Activated CD4-positive, alpha-beta T cell treated with anti-CD3 and anti-CD28 coated beads, Interleukin-2, amount 10 ng/mL, durations not matched to agents 7 days and 5 days (primary cell): ENCODE data around the gene FSIP1. TPM values are rescaled to one million over a fixed set of nuclear protein-coding genes. Genes with fewer than 3 reads are reported as not detected.

Experiments
- CTCF ChIA-PET: fragments of 350-600 bp; sonication (Branson Sonifier 250); formaldehyde crosslinking; loops from one replicate; lab custom pipeline; 2021; ENCODE audit warnings: antibody characterized with exemption; lab: Charles Lee
- POLR2A ChIA-PET: fragments of 350-600 bp; sonication (Branson Sonifier 250); formaldehyde crosslinking; loops from one replicate; lab custom pipeline; 2021; ENCODE audit warnings: antibody characterized with exemption; lab: Charles Lee
- DNase-seq: peaks from one replicate; pipeline ENCODE4 v3.0.0-alpha.2; 2020
- H3K27ac Mint-ChIP-seq: one replicate; pipeline ENCODE4 v1.8.0; 2021; ENCODE audit warnings: mild to moderate bottlenecking, moderate library complexity, mixed read lengths
- H3K27me3 Mint-ChIP-seq: one replicate; pipeline ENCODE4 v1.8.0; 2021; ENCODE audit warnings: mixed read lengths
- H3K36me3 Mint-ChIP-seq: one replicate; pipeline ENCODE4 v1.8.0; 2021; ENCODE audit warnings: low read depth, mixed read lengths
- H3K4me1 Mint-ChIP-seq: one replicate; pipeline ENCODE4 v1.8.0; 2021; ENCODE audit warnings: mixed read lengths
- H3K4me3 Mint-ChIP-seq: one replicate; pipeline ENCODE4 v1.8.0; 2021; ENCODE audit warnings: mild to moderate bottlenecking, moderate library complexity, mixed read lengths
- H3K9me3 Mint-ChIP-seq: one replicate; pipeline ENCODE4 v1.8.0; 2021; ENCODE audit warnings: mixed read lengths
- total RNA-seq, 2 experiments: library from RNA; stranded (reverse); gene quantifications; one replicate each; pipeline ENCODE4 v1.2.3, GENCODE V29; 2021

The FSIP1 gene
- total RNA-seq, 2 experiments from 2014 or later = 0.30 to 0.48 TPM

GRCh38 chr15:39595338-39596221 is 187.1 kb downstream of the FSIP1 start:
- DNase-seq = no peak
- no peaks in the 10 kb centered on the region for H3K36me3 Mint-ChIP-seq
- ChIA-PET POLR2A (no interaction called here), CTCF (interaction anchor here (1.2 kb wide), 1 partner anchor 162 kb away, joined by 3 read pairs; no protein-coding TSS in a partner anchor)
- H3K4me1 Mint-ChIP-seq = no peaks in the 10 kb centered on the region
- no peaks in the 10 kb centered on the region for H3K9me3 Mint-ChIP-seq
- H3K27me3 Mint-ChIP-seq = peaks cover 30% of the 10 kb centered on the region
- no peak overlapping the region for H3K27ac Mint-ChIP-seq
- no peak overlapping the region for H3K4me3 Mint-ChIP-seq

GRCh38 chr15:39594446-39595337 is 187.9 kb downstream of the FSIP1 start:
- Mint-ChIP-seq H3K9me3 (no peaks in the 10 kb centered on the region), H3K4me3 (no peak overlapping the region), H3K27me3 (peaks cover 29% of the 10 kb centered on the region), H3K36me3 (no peaks in the 10 kb centered on the region), H3K4me1 (no peaks in the 10 kb centered on the region), H3K27ac (no peak overlapping the region)
- DNase-seq = no peak
- ChIA-PET POLR2A (no interaction called here), CTCF (interaction anchor here (1.0 to 1.3 kb wide), 3 partner anchors 162 to 188 kb away, joined by 3 read pairs; partner anchors contain the start of gene FSIP1)

- no peak overlapping the region for H3K27ac Mint-ChIP-seq
- no peak for DNase-seq
- H3K9me3 Mint-ChIP-seq = no peaks in the 10 kb centered on the region
- peaks cover 25% of the 10 kb centered on the region for H3K27me3 Mint-ChIP-seq
- no peak overlapping the region for H3K4me3 Mint-ChIP-seq
- H3K4me1 Mint-ChIP-seq = no peaks in the 10 kb centered on the region
- CTCF ChIA-PET = interaction anchor here (1.0 to 1.3 kb wide), 2 partner anchors 163 to 189 kb away, joined by 3 read pairs; partner anchors contain the start of gene FSIP1
- POLR2A ChIA-PET = no interaction called here
- no peaks in the 10 kb centered on the region for H3K36me3 Mint-ChIP-seq
Observed at GRCh38 chr15:39593656-39594445, 188.8 kb downstream of the FSIP1 start.

GRCh38 chr15:39593071-39593655 is 189.5 kb downstream of the FSIP1 start:
- Mint-ChIP-seq H3K4me3 (no peak overlapping the region), H3K27ac (no peak overlapping the region), H3K9me3 (no peaks in the 10 kb centered on the region), H3K4me1 (no peaks in the 10 kb centered on the region), H3K27me3 (peaks cover 20% of the 10 kb centered on the region), H3K36me3 (no peaks in the 10 kb centered on the region)
- CTCF ChIA-PET = interaction anchor here (1.0 to 1.3 kb wide), 2 partner anchors 164 to 190 kb away, joined by 3 read pairs; partner anchors contain the start of gene FSIP1
- no peak for DNase-seq
- POLR2A ChIA-PET = no interaction called here

GRCh38 chr15:39592500-39592899 is 190.1 kb downstream of the FSIP1 start:
- Mint-ChIP-seq H3K27ac (no peak overlapping the region), H3K9me3 (no peaks in the 10 kb centered on the region)

GRCh38 chr15:39591896-39592315 is 190.7 kb downstream of the FSIP1 start:
- ChIA-PET CTCF (interaction anchor here (0.6 to 1.2 kb wide), 5 partner anchors 9 to 671 kb away, joined by 3 to 5 read pairs (median 4); partner anchors contain the start of gene THBS1), POLR2A (no interaction called here)
- Mint-ChIP-seq H3K4me1 (no peaks in the 10 kb centered on the region), H3K27ac (no peak overlapping the region), H3K36me3 (no peaks in the 10 kb centered on the region), H3K27me3 (peaks cover 17% of the 10 kb centered on the region), H3K4me3 (no peak overlapping the region), H3K9me3 (no peaks in the 10 kb centered on the region)
- DNase-seq = no peak

More at GRCh38 chr15:39592500-39592899, 190.1 kb downstream of the FSIP1 start:
- Mint-ChIP-seq H3K27me3 (peaks cover 17% of the 10 kb centered on the region), H3K4me3 (no peak overlapping the region), H3K4me1 (no peaks in the 10 kb centered on the region), H3K36me3 (no peaks in the 10 kb centered on the region)
- no peak for DNase-seq
- POLR2A ChIA-PET = no interaction called here
- CTCF ChIA-PET = interaction anchor here (1.1 kb wide), 1 partner anchor 9 kb away, joined by 5 read pairs; no protein-coding TSS in a partner anchor

GRCh38 chr15:39591141-39591895 is 191.3 kb downstream of the FSIP1 start:
- Mint-ChIP-seq H3K4me1 (no peaks in the 10 kb centered on the region), H3K27me3 (peaks cover 17% of the 10 kb centered on the region), H3K36me3 (no peaks in the 10 kb centered on the region), H3K4me3 (no peak overlapping the region), H3K27ac (no peak overlapping the region), H3K9me3 (no peaks in the 10 kb centered on the region)
- POLR2A ChIA-PET = no interaction called here
- CTCF ChIA-PET = interaction anchor here (0.6 to 1.2 kb wide), 5 partner anchors 8 to 672 kb away, joined by 3 to 5 read pairs (median 4); partner anchors contain the start of gene THBS1
- DNase-seq = no peak

GRCh38 chr15:39589815-39590644 is 192.6 kb downstream of the FSIP1 start:
- CTCF ChIA-PET = no interaction called here
- H3K4me3 Mint-ChIP-seq = no peak overlapping the region
- H3K36me3 Mint-ChIP-seq = no peaks in the 10 kb centered on the region
- no peak overlapping the region for H3K27ac Mint-ChIP-seq
- H3K9me3 Mint-ChIP-seq = no peaks in the 10 kb centered on the region
- peaks cover 20% of the 10 kb centered on the region for H3K27me3 Mint-ChIP-seq
- no peak for DNase-seq
- peaks cover 8% of the 10 kb centered on the region for H3K4me1 Mint-ChIP-seq
- POLR2A ChIA-PET = no interaction called here

GRCh38 chr15:39589193-39589814 is 193.3 kb downstream of the FSIP1 start:
- H3K9me3 Mint-ChIP-seq = no peaks in the 10 kb centered on the region
- CTCF ChIA-PET = interaction anchor here (0.7 to 1.0 kb wide), 2 partner anchors 9 to 34 kb away, joined by 3 to 4 read pairs; no protein-coding TSS in a partner anchor
- peaks cover 12% of the 10 kb centered on the region for H3K4me1 Mint-ChIP-seq

GRCh38 chr15:39588531-39589192 is 194.0 kb downstream of the FSIP1 start:
- no peak overlapping the region for H3K27ac Mint-ChIP-seq
- no peaks in the 10 kb centered on the region for H3K9me3 Mint-ChIP-seq
- peaks cover 29% of the 10 kb centered on the region for H3K27me3 Mint-ChIP-seq
- POLR2A ChIA-PET = no interaction called here
- no peaks in the 10 kb centered on the region for H3K36me3 Mint-ChIP-seq
- CTCF ChIA-PET = interaction anchor here (0.7 to 1.0 kb wide), 2 partner anchors 9 to 35 kb away, joined by 3 to 4 read pairs; no protein-coding TSS in a partner anchor
- DNase-seq = no peak
- H3K4me1 Mint-ChIP-seq = peaks cover 12% of the 10 kb centered on the region
- no peak overlapping the region for H3K4me3 Mint-ChIP-seq

More at GRCh38 chr15:39589193-39589814, 193.3 kb downstream of the FSIP1 start:
- H3K4me3 Mint-ChIP-seq = no peak overlapping the region
- peaks cover 27% of the 10 kb centered on the region for H3K27me3 Mint-ChIP-seq
- no peaks in the 10 kb centered on the region for H3K36me3 Mint-ChIP-seq
- no peak overlapping the region for H3K27ac Mint-ChIP-seq
- DNase-seq = no peak
- POLR2A ChIA-PET = no interaction called here
